Measurements from ENCODE around the gene RIMS4. TPM values are rescaled to one million over a fixed set of nuclear protein-coding genes. Genes with fewer than 3 reads are reported as not detected.

RIMS4 gene
- total and polyA plus RNA-seq, 7 donors: 0.01 to 0.73 (median 0.16) TPM

- peaks cover 0 to 29% (median 13%) of the 10 kb centered on the region in 3 donors for H3K27me3 ChIP-seq (ENCODE audit: insufficient read depth in 3 of 3, low read length in 2 of 3)
- H3K9me3 ChIP-seq: no peaks in the 10 kb centered on the region
- peaks cover 18% of the 10 kb centered on the region for H3K4me1 ChIP-seq
- 3 to 10% (median 10%) methylated on average over 9 of the region's 9 CpGs for WGBS, 3 donors
- DNase-seq (peak; percentile 53 to 83), ATAC-seq (peak; percentile 75 to 88 (median 86))
- no peak for TF ChIP-seq CTCF (IDR thresholded peaks at IDR 0.05)
- no peak overlapping the region for H3K4me3 ChIP-seq
- intact Hi-C loops (cut with DNase I): no loop called here
- peak overlapping the region; percentile 42 for H3K27ac ChIP-seq
- no peaks in the 10 kb centered on the region for H3K36me3 ChIP-seq (ENCODE audit: insufficient read depth in 1 of 2, low read depth in 1 of 2)
Measured at GRCh38 chr20:44805979-44806620, 4.2 kb downstream of the RIMS4 start.

GRCh38 chr20:44805335-44805978, 4.9 kb downstream of the RIMS4 start:
- Histone ChIP-seq H3K27ac (no peak overlapping the region), H3K27me3 (ENCODE audit: insufficient read depth in 3 of 3, low read length in 2 of 3) (peaks cover 0 to 23% (median 10%) of the 10 kb centered on the region in 3 donors), H3K36me3 (ENCODE audit: insufficient read depth in 1 of 2, low read depth in 1 of 2) (no peaks in the 10 kb centered on the region), H3K9me3 (no peaks in the 10 kb centered on the region), H3K4me3 (no peak overlapping the region), H3K4me1 (peaks cover 18% of the 10 kb centered on the region)
- ATAC-seq: no peak
- TF ChIP-seq CTCF (IDR thresholded peaks at IDR 0.05): no peak
- intact Hi-C loops (cut with DNase I): no loop called here
- DNase-seq: no peak
- WGBS, 3 donors: 19 to 26% (median 24%) methylated on average over 9 of the region's 9 CpGs

- H3K4me3 ChIP-seq: no peak overlapping the region
- peaks cover 18% of the 10 kb centered on the region for H3K4me1 ChIP-seq
- H3K27ac ChIP-seq: peak overlapping the region; percentile 58
- WGBS, 3 donors: 4 to 16% (median 8%) methylated on average over 9 of the region's 9 CpGs
- no peaks in the 10 kb centered on the region for H3K36me3 ChIP-seq (ENCODE audit: insufficient read depth in 1 of 2, low read depth in 1 of 2)
- peaks cover 0 to 11% (median 2%) of the 10 kb centered on the region in 3 donors for H3K27me3 ChIP-seq (ENCODE audit: insufficient read depth in 3 of 3, low read length in 2 of 3)
- H3K9me3 ChIP-seq: no peaks in the 10 kb centered on the region
- TF ChIP-seq CTCF (IDR thresholded peaks at IDR 0.05): no peak
- intact Hi-C loops (cut with DNase I): loop anchor here in 1 of 2 donors (5.0 kb wide), 1 partner anchor 51 kb away; no protein-coding TSS in a partner anchor
- DNase-seq: peak in 1 of 2 donors; percentile 62
- ATAC-seq: peak; percentile 29 to 84 (median 80)
Measured at GRCh38 chr20:44803383-44803941, 6.9 kb downstream of the RIMS4 start.

GRCh38 chr20:44802702-44803101, 7.6 kb downstream of the RIMS4 start:
- no peak for DNase-seq
- H3K27ac ChIP-seq: no peak overlapping the region
- ATAC-seq: no peak
- no peaks in the 10 kb centered on the region for H3K9me3 ChIP-seq
- H3K36me3 ChIP-seq (ENCODE audit: insufficient read depth in 1 of 2, low read depth in 1 of 2): no peaks in the 10 kb centered on the region
- peaks cover 18% of the 10 kb centered on the region for H3K4me1 ChIP-seq
- no peak for TF ChIP-seq CTCF (IDR thresholded peaks at IDR 0.05)
- WGBS, 3 donors: 94 to 97% (median 95%) methylated on average over 4 of the region's 4 CpGs
- intact Hi-C loops (cut with DNase I): loop anchor here in 1 of 2 donors (5.0 kb wide), 1 partner anchor 50 kb away; no protein-coding TSS in a partner anchor
- H3K27me3 ChIP-seq (ENCODE audit: insufficient read depth in 3 of 3, low read length in 2 of 3): peaks cover 0 to 9% (median 2%) of the 10 kb centered on the region in 3 donors
- H3K4me3 ChIP-seq: no peak overlapping the region
